Fibroblast of the aortic adventitia (primary cell): Measurements from ENCODE around the gene CD1D. TPM values are rescaled to one million over a fixed set of nuclear protein-coding genes. Genes with fewer than 3 reads are reported as not detected.
A peak's percentile ranks its signal among the peaks of the same experiment; 100 is the strongest.

ENCODE experiments used
- DNase-seq: peaks from one replicate; pipeline ENCODE4 v3.0.0-alpha.2; 2010; ENCODE audit warnings: low read depth
- H3K4me3 ChIP-seq: 2 replicates; pipeline ENCODE4 v1.5.1; 2011; ENCODE audit warnings: low read depth, mild to moderate bottlenecking, control low read depth, low read length, moderate library complexity
- total RNA-seq: library from RNA; depleted of rRNA; stranded (reverse); fragments of >200 nt; gene quantifications from 2 replicates; pipeline ENCODE4 v1.2.3, GENCODE V29; 2012; ENCODE audit warnings: low replicate concordance
- TF ChIP-seq, protein P1 (sequence below): IDR thresholded peaks from 2 replicates; pipeline ENCODE4 v1.5.1; 2011; ENCODE audit warnings: mild to moderate bottlenecking, low read length, control low read depth, inconsistent platforms; ENCODE audit not compliant: insufficient read depth

CD1D gene
- total RNA-seq, 1 donor = 0.09 TPM

DNA sequence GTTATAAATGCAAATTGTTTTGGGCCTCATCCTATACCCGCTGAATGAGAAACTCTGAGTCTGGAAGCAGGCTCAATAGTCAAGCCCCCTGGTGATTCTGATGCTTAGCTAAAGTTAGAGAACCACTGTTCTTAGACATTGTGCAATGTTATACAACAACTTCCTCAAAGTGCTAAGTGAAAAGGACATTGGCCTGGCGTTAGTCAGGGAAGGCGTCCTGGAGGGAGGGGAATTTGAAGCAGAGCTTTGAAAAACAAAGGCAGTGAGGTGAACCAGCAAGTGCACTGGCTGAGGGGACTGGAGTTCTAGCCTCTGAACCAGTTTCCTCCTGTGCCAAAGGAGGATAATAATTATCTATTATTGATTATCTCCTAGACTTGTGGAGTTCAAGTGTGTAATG lies 5.1 kb downstream of the CD1D start:
- no peak for DNase-seq
- TF ChIP-seq, protein P1, sequence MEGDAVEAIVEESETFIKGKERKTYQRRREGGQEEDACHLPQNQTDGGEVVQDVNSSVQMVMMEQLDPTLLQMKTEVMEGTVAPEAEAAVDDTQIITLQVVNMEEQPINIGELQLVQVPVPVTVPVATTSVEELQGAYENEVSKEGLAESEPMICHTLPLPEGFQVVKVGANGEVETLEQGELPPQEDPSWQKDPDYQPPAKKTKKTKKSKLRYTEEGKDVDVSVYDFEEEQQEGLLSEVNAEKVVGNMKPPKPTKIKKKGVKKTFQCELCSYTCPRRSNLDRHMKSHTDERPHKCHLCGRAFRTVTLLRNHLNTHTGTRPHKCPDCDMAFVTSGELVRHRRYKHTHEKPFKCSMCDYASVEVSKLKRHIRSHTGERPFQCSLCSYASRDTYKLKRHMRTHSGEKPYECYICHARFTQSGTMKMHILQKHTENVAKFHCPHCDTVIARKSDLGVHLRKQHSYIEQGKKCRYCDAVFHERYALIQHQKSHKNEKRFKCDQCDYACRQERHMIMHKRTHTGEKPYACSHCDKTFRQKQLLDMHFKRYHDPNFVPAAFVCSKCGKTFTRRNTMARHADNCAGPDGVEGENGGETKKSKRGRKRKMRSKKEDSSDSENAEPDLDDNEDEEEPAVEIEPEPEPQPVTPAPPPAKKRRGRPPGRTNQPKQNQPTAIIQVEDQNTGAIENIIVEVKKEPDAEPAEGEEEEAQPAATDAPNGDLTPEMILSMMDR = no peak
- no peak overlapping the region for H3K4me3 ChIP-seq

DNA sequence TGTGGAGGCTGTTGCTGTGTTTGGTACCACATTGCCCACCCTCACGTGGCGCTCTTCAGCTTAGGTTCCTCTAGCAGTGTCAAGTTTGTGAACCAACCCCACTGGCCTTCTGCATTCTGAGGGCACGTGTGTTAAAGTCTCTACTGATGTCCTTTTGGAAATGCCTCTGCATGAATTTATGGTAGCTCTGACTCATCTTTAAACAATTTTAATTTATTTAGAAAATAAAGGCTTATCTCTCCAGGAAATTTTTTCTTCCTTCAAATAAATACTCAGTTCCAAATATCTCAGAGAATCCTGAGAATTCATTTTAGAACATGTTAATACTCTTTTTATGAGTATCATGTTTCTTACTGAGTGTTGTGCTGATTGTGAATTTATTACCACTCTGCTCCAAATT lies 5.5 kb downstream of the CD1D start:
- TF ChIP-seq, protein P1 = no peak
- DNase-seq = no peak
- no peak overlapping the region for H3K4me3 ChIP-seq

DNA sequence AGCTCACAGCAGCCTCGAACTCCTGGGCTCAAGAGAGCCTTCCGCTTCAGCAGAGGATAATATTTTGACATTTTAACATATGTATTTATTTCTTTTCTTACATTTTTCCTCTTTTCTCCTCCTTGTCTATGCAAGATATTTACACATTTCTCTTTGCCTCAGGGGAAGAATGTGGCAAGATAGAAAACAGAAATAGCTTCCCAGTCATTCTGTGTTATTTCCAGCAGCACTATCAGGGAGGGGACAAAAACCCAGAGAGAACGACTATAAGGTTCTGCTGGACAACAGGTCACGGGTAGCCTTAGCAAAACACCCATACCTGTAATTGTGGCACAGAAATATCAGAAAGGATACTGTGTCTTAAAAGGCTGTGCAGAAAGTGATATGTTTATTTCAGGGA lies 7.9 kb downstream of the CD1D start:
- H3K4me3 ChIP-seq = no peak overlapping the region
- DNase-seq = no peak
- TF ChIP-seq, protein P1 = no peak

DNA sequence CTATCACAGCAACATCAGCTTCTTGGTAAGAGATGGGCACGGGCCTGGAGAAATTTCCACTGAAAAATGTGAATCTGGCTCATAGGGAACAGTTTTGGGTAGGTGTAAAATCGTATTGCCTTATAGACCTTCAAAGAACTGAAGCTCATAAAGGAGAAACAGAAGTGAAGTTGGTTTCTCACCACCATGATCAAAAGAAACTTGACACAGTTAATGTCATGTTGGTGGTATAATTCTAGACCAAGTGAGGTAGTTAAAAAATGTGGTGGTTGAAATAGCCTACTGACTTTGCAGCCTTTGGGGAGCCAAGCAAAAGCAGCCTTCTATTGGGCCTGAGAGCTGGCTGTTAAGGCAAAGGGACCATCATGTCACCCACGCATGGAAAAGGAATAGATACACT lies 8.9 kb downstream of the CD1D start:
- DNase-seq = no peak
- TF ChIP-seq, protein P1 = no peak
- no peak overlapping the region for H3K4me3 ChIP-seq

DNA sequence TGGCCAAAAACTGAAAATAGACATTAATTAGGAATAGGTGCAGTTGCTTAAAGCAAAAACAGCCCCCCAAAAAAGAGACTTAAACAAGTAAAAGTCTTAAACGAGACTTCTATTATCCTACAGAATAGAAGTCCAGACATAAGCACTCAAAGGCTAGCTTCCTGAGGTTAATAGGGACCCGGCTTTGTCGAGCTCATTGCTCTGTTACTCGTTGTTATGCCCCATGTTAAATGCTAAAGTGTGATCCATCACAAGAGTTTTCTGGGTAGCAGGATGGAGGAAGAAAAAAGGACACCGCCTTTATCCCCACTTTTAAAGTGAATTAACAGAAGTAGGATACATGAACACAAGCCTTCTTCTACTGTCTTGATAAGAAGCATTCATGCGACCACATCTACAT lies 10.6 kb downstream of the CD1D start:
- no peak for DNase-seq
- no peak overlapping the region for H3K4me3 ChIP-seq
- TF ChIP-seq, protein P1 = no peak

DNA sequence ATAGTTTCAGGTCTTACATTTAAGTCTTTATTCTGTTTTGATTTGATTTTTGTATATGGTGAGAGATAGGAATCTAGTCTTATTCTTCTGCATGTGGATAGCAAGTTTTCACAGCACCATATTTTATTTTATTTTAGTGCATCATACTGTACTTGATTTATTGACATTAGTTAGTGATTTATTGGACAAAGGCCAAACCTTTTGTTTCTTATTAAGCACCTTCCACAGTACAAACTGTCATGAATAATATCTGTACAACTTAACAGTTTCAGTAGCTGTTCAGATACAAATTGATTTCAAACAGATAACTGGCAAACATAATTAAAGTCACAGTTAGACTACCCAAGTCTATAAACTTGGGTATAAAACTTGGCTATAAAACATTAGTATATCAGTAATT lies 15.8 kb downstream of the CD1D start:
- TF ChIP-seq, protein P1 = no peak

DNA sequence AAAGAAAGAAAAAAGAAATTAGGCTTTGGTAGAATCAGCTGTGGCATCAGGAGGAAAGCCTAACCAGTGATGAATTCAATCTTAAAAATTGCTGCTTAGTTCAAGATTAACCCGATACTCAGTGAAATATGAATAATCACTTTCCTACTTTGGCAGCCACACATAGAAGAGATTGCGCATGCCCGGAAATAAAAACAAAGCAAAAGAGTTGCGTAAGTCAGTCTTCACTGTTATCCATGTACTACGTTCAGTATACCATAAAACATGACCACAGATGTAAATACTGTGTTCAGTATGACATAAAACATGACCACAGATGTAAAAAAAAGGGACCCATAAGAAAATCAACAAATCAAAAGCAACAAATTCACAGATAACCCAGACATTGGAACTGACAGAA lies 19.2 kb downstream of the CD1D start:
- TF ChIP-seq, protein P1 = no peak
- H3K4me3 ChIP-seq = no peak overlapping the region
- peak; percentile 54 for DNase-seq

More for the DNA sequence above, 15.8 kb downstream of the CD1D start:
- no peak for DNase-seq
- no peak overlapping the region for H3K4me3 ChIP-seq
